DOHH2 (cell line): ENCODE measurements around the gene NPAS3.

ENCODE experiments used
- CTCF ChIP-seq: fragments of 200-600 bp; sonication (generic); IDR thresholded peaks from one replicate; pipeline ENCODE4 v1.5.1; 2014; ENCODE audit warnings: antibody characterized with exemption, mild to moderate bottlenecking, low read depth, low read length; ENCODE audit not compliant: poor library complexity, severe bottlenecking
- EZH2phosphoT487 ChIP-seq: fragments of 200-600 bp; sonication (generic); IDR thresholded peaks from 2 replicates; pipeline ENCODE4 v1.6.1; 2017; ENCODE audit warnings: borderline replicate concordance, mild to moderate bottlenecking, antibody characterized with exemption, low read length, moderate library complexity, mixed read lengths

- TF ChIP-seq CTCF (no peak), EZH2phosphoT487 (no peak)
These were observed 348.5 kb downstream of the NPAS3 start for GRCh38 chr14:33287189-33287588.
